VCaP (cell line): ENCODE measurements around the gene GTPBP1.

Experiments
- H3K27ac ChIP-seq: fragments of 450-650 bp; 2 replicates; pipeline ENCODE4 v1.5.1; 2017
- CTCF ChIP-seq: fragments of 450-650 bp; conservative IDR thresholded peaks from 2 replicates; pipeline ENCODE4 v1.5.1; 2017; ENCODE audit warnings: mild to moderate bottlenecking, moderate library complexity

GTPBP1 gene

GRCh38 chr22:38684895-38685294 is 20.8 kb upstream of the GTPBP1 start:
- no peak for TF ChIP-seq CTCF
- H3K27ac ChIP-seq: no peak overlapping the region

DNA sequence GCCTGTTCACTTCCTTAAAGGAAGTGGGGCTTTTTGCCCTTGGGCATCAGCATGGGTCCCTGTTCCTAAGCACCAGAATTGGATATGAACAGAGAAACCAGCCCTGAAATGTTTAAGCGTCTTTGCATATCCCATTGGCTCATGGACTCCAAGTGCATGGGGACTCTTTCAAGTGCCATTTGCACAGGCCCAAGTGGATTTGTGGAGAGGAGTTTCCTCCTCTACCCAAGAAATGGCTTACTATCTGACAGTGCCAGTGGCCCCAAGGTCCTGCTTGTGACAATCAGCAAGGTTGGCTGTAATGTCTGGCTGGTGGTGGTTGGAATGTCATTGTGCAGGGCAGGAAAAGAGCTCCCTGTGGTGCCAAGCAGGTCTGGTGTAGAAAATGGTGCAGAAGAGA is 20.0 kb upstream of the GTPBP1 start:
- TF ChIP-seq CTCF: no peak
- H3K27ac ChIP-seq: no peak overlapping the region

GRCh38 chr22:38689651-38690050 is 16.1 kb upstream of the GTPBP1 start:
- no peak overlapping the region for H3K27ac ChIP-seq
- no peak for TF ChIP-seq CTCF

GRCh38 chr22:38694049-38694448 is 11.7 kb upstream of the GTPBP1 start:
- no peak for TF ChIP-seq CTCF
- H3K27ac ChIP-seq: no peak overlapping the region

GRCh38 chr22:38694940-38695339 is 10.8 kb upstream of the GTPBP1 start:
- no peak for TF ChIP-seq CTCF
- no peak overlapping the region for H3K27ac ChIP-seq

DNA sequence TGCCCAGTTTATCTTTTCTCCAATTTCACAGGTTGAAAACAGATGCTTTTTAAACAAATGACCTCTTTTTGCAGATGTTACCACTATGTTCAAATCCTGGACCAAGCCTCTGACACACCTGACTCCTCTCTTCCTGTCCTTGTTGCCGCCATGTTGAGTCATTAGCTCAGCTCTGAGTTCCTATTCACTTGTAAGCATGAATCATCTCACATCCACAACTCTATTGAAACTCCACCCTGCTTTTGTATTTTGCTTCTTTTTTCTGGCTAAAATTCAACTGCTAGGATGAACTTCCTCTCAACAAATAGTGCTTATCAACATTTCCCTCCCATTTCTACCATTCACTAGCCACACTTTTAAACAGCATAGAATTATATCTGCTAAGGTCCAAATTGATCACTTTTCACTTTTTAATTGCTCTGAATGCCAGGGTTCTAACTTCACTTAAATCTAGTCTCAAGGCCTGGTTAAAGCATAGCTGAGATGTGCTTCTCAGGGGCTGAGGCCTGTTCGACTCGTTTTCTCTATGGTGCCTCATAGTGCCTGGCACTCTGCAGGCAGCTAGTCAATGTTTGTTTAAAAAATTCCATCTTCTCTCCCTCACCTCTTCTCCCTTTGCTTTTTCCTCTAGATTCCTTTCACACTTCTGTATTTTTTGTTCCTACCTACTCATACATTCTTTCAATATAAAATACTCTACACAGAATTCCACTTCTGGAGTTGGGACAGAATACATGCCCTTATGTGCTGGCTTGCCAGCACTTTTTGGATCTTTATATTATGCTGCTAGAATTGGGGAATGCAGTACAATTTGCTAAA is 8.9 kb upstream of the GTPBP1 start:
- H3K27ac ChIP-seq: peak overlapping the region; percentile 85
- TF ChIP-seq CTCF: no peak

GRCh38 chr22:38697425-38698089 is 8.2 kb upstream of the GTPBP1 start:
- peak overlapping the region; percentile 85 for H3K27ac ChIP-seq
- TF ChIP-seq CTCF: no peak
